CD4-positive, alpha-beta memory T cell (primary cell): ENCODE measurements around the gene TRABD2B. TPM values are rescaled to one million over a fixed set of nuclear protein-coding genes. Genes with fewer than 3 reads are reported as not detected.

ENCODE experiments used
- CTCF ChIA-PET: fragments of 350-600 bp; sonication (Branson Sonifier 250); formaldehyde crosslinking; loops from one replicate; lab custom pipeline; 2021; ENCODE audit warnings: inconsistent platforms; ENCODE audit not compliant: partially characterized antibody; lab: Charles Lee
- POLR2A ChIA-PET: fragments of 350-600 bp; sonication (Branson Sonifier 250); formaldehyde crosslinking; loops from one replicate; lab custom pipeline; 2021; ENCODE audit not compliant: partially characterized antibody; lab: Charles Lee
- DNase-seq, 5 donors: peaks; one replicate each; pipeline versions ENCODE4 v3.0.0 to v3.0.0-alpha.2; 2020 to 2022; ENCODE audit warnings: mixed read lengths in 1 of 5
- H3K27ac ChIP-seq: one replicate; pipeline ENCODE4 v1.7.0; 2013; ENCODE audit warnings: low read depth, low read length
- H3K27me3 ChIP-seq: 2 replicates; pipeline ENCODE4 v1.7.0; 2013; ENCODE audit warnings: mild to moderate bottlenecking, low read length, moderate library complexity; ENCODE audit not compliant: insufficient read depth
- H3K36me3 ChIP-seq: 2 replicates; pipeline ENCODE4 v1.7.0; 2013; ENCODE audit warnings: mild to moderate bottlenecking, low read length, moderate library complexity; ENCODE audit not compliant: insufficient read depth
- H3K4me1 ChIP-seq: 2 replicates; pipeline ENCODE4 v1.7.0; 2013; ENCODE audit warnings: mild to moderate bottlenecking, low read length, moderate library complexity; ENCODE audit not compliant: insufficient read depth
- H3K4me3 ChIP-seq, 2 donors: one replicate each; pipeline ENCODE4 v1.7.0; 2013; ENCODE audit warnings: low read length in 2 of 2, mild to moderate bottlenecking in 1 of 2
- H3K9me3 ChIP-seq, 2 donors: one replicate each; pipeline ENCODE4 v1.7.0; 2013; ENCODE audit warnings: low read length in 2 of 2, control low read depth in 1 of 2; ENCODE audit not compliant: control insufficient read depth in 1 of 2
- H3K27ac Mint-ChIP-seq, 7 donors: one replicate each; pipeline ENCODE4 v1.8.0; 2020 to 2021; ENCODE audit warnings: mixed read lengths in 7 of 7, mild to moderate bottlenecking in 6 of 7, inconsistent platforms in 3 of 7, moderate library complexity in 3 of 7
- H3K27me3 Mint-ChIP-seq, 2 donors: one replicate each; pipeline ENCODE4 v1.8.0; 2020 to 2021; ENCODE audit warnings: mixed read lengths in 2 of 2
- H3K36me3 Mint-ChIP-seq, 2 donors: one replicate each; pipeline ENCODE4 v1.8.0; 2020 to 2021; ENCODE audit warnings: mixed read lengths in 2 of 2, inconsistent platforms in 1 of 2, mild to moderate bottlenecking in 1 of 2
- H3K4me1 Mint-ChIP-seq, 4 donors: one replicate each; pipeline ENCODE4 v1.8.0; 2020 to 2021; ENCODE audit warnings: mixed read lengths in 4 of 4, mild to moderate bottlenecking in 1 of 4
- H3K4me3 Mint-ChIP-seq, 8 donors: one replicate each; pipeline ENCODE4 v1.8.0; 2020 to 2021; ENCODE audit warnings: mixed read lengths in 8 of 8, mild to moderate bottlenecking in 7 of 8, moderate library complexity in 6 of 8, inconsistent platforms in 3 of 8
- H3K9me3 Mint-ChIP-seq, 8 donors: one replicate each; pipeline ENCODE4 v1.8.0; 2020 to 2021; ENCODE audit warnings: mixed read lengths in 8 of 8, mild to moderate bottlenecking in 5 of 8, inconsistent platforms in 3 of 8, moderate library complexity in 1 of 8
- intact Hi-C: fragments of 100-400 bp; cut with micrococcal nuclease; formaldehyde crosslinking; loops from one replicate; pipeline ENCODE4 v1.15.1; 2023
- polyA plus RNA-seq, 2 donors: library from polyadenylated mRNA; unstranded; fragments of 300-500 nt; fragmentation: Illumina TruSeq; gene quantifications; one replicate each; pipeline ENCODE4 v1.2.3, GENCODE V29; 2021
- total RNA-seq, 2 experiments: library from RNA; stranded (reverse); gene quantifications; one replicate each; pipeline ENCODE4 v1.2.3, GENCODE V29; 2021

TRABD2B gene
- total and polyA plus RNA-seq, 4 experiments from 2014 or later: not detected

DNA sequence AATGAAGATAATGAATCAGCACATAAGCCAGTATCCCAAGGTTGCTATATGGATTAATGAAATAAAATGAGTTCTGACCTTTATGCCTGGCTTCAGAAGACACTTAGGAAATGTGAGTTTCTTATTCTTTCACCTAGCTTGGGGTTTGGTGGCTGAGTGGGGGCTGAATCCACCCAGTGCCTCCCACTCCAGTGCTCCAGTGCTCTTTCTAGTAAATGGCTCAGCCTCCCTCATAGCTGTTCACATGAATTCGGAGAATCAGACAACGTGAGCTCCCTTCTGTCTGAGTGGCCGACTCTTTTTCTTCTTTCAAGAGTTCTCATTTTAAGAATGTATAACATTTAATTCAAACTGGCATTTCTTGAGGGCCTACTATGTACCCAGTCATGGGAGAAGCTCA lies 43.5 kb downstream of the TRABD2B start:
- Histone ChIP-seq H3K27ac (no peak overlapping the region), H3K4me3 (no peak overlapping the region), H3K9me3 (no peaks in the 10 kb centered on the region), H3K27me3 (no peaks in the 10 kb centered on the region), H3K36me3 (no peaks in the 10 kb centered on the region), H3K4me1 (no peaks in the 10 kb centered on the region)
- no peak for DNase-seq
- no peaks in the 10 kb centered on the region for H3K36me3 Mint-ChIP-seq
- H3K9me3 Mint-ChIP-seq: peaks cover 0 to 5% (median 2%) of the 10 kb centered on the region in 8 donors
- ChIA-PET CTCF (interaction anchor here (1.7 kb wide), 1 partner anchor 44 kb away, joined by 6 read pairs; the partner anchor contains the start of gene TRABD2B), POLR2A (no interaction called here)
- H3K27me3 Mint-ChIP-seq: peaks cover 10 to 14% of the 10 kb centered on the region in 2 donors
- H3K4me1 Mint-ChIP-seq: no peaks in the 10 kb centered on the region
- H3K27ac Mint-ChIP-seq: no peak overlapping the region
- intact Hi-C loops: no loop called here
- no peak overlapping the region for H3K4me3 Mint-ChIP-seq

DNA sequence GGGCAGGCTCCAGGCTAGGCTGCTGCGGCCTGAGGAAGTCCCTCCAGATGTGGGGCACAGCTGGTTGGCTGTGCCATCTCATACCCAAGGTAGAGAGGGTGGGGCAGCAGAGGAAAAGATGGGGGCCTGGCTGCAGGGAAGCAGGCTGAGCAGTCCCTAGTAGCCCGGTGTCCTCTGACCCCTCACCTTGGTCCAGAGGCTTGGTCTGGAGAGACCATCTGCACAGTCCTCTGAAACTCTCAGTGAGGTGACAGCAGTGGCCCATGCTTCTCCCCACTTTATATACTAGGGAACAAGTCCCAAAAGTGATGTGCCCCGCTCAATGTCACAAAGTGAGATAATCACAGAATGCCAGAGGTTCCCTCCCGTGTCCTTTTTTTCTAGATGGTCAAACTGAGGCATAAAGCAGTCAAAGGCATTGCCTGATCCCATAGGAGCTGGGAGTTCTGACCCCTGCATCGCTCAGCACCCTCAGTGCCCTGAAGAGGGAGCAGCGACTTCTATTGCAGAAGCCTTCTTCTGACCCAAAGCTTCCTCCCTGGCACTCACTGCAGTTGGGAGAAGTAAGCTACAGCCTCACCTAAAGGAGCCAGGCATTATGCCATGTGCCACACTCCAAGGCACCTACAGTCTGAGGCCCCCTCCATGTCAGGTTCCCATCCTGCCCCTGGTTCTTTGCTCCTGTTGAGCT lies 45.5 kb downstream of the TRABD2B start:
- H3K36me3 Mint-ChIP-seq: no peaks in the 10 kb centered on the region
- no peaks in the 10 kb centered on the region for H3K4me1 Mint-ChIP-seq
- H3K4me3 Mint-ChIP-seq: no peak overlapping the region
- H3K27ac Mint-ChIP-seq: no peak overlapping the region
- ChIA-PET CTCF (no interaction called here), POLR2A (no interaction called here)
- H3K4me3 ChIP-seq: no peak overlapping the region
- peaks cover 0 to 5% (median under 1%) of the 10 kb centered on the region in 8 donors for H3K9me3 Mint-ChIP-seq
- no peaks in the 10 kb centered on the region for H3K9me3 ChIP-seq
- no peak overlapping the region for H3K27ac ChIP-seq
- H3K27me3 ChIP-seq: no peaks in the 10 kb centered on the region
- no peaks in the 10 kb centered on the region for H3K36me3 ChIP-seq
- DNase-seq: no peak
- H3K4me1 ChIP-seq: no peaks in the 10 kb centered on the region
- intact Hi-C loops: no loop called here
- H3K27me3 Mint-ChIP-seq: peaks cover 11 to 12% of the 10 kb centered on the region in 2 donors

DNA sequence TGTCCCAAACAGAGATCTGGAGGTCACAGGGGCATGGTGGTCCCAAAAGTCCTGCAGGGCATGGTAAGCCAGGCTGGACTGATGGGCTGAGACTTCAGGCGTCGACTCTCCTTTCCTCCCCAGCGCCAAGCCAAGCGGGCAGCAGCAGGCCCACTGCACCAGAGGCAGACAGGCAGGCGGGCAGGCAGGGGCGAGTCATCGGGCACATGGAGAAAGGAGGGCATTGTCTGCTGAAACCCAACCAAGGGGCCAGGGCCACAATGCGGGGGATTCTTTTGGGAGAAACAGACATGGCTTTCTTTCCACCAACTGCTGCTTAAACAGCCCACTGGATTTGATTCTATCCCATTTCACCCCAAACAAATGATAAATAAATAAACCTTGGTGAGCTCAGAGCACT lies 46.2 kb downstream of the TRABD2B start:
- intact Hi-C loops: no loop called here
- Histone ChIP-seq H3K4me3 (no peak overlapping the region), H3K4me1 (no peaks in the 10 kb centered on the region), H3K27me3 (no peaks in the 10 kb centered on the region), H3K27ac (no peak overlapping the region), H3K9me3 (no peaks in the 10 kb centered on the region), H3K36me3 (no peaks in the 10 kb centered on the region)
- peaks cover 0 to 5% (median under 1%) of the 10 kb centered on the region in 8 donors for H3K9me3 Mint-ChIP-seq
- ChIA-PET POLR2A (no interaction called here), CTCF (no interaction called here)
- H3K4me1 Mint-ChIP-seq: no peaks in the 10 kb centered on the region
- no peak for DNase-seq
- peaks cover 11% of the 10 kb centered on the region in 2 donors for H3K27me3 Mint-ChIP-seq
- no peak overlapping the region for H3K27ac Mint-ChIP-seq
- no peaks in the 10 kb centered on the region for H3K36me3 Mint-ChIP-seq
- no peak overlapping the region for H3K4me3 Mint-ChIP-seq

DNA sequence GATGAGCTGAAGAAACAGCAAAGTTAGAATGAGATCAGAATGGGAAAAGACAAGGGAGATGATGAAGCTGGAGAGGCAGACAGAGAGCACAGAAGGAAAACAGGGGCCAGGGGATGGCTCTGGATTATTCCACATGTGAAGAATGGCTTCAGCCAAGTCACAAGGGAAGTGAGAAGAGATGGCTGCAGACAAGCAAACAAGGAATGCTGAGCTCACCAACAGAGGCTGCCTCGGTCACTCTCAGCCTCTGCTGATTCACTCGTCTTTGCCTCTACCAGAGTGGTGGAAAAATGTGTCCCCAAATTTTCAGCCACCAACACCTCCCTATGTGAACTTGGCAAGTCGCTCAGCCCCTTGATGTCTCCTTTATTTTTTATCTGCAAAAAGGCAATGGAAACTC lies 46.7 kb downstream of the TRABD2B start:
- Mint-ChIP-seq H3K36me3 (no peaks in the 10 kb centered on the region), H3K4me1 (no peaks in the 10 kb centered on the region), H3K27ac (peak overlapping the region in 1 of 7 donors; percentile 14), H3K27me3 (peaks cover 7 to 9% of the 10 kb centered on the region in 2 donors), H3K4me3 (no peak overlapping the region), H3K9me3 (peaks cover 0 to 5% (median 0%) of the 10 kb centered on the region in 8 donors)
- no peaks in the 10 kb centered on the region for H3K9me3 ChIP-seq
- intact Hi-C loops: no loop called here
- ChIA-PET CTCF (no interaction called here), POLR2A (no interaction called here)
- no peaks in the 10 kb centered on the region for H3K36me3 ChIP-seq
- H3K4me3 ChIP-seq: no peak overlapping the region
- H3K27me3 ChIP-seq: no peaks in the 10 kb centered on the region
- H3K4me1 ChIP-seq: no peaks in the 10 kb centered on the region
- DNase-seq: no peak
- no peak overlapping the region for H3K27ac ChIP-seq

DNA sequence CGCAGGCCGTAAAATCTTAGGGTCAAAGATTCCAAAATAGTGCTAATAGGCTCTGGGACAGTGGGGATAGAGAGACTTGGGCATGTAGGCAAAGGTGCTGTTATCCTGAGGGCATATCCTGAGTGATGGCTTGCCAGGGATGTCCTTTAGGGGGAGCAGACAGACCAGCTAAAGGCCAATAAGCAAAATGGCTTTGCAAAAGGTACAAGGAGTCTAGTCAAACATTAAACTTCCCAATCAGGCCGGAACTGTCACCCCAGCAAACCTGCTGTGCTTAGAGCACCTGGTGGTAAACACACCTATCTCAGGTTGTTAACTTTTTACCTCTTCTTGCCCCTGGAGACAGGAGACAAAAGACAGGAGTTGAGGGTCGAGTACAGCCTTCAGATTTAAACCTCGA lies 49.1 kb downstream of the TRABD2B start:
- Mint-ChIP-seq H3K9me3 (no peaks in the 10 kb centered on the region), H3K27ac (no peak overlapping the region), H3K4me1 (no peaks in the 10 kb centered on the region), H3K36me3 (no peaks in the 10 kb centered on the region), H3K4me3 (no peak overlapping the region), H3K27me3 (peaks cover 3 to 4% of the 10 kb centered on the region in 2 donors)
- H3K9me3 ChIP-seq: no peaks in the 10 kb centered on the region
- no peak overlapping the region for H3K27ac ChIP-seq
- ChIA-PET POLR2A (no interaction called here), CTCF (no interaction called here)
- no peaks in the 10 kb centered on the region for H3K36me3 ChIP-seq
- no peaks in the 10 kb centered on the region for H3K4me1 ChIP-seq
- H3K4me3 ChIP-seq: no peak overlapping the region
- H3K27me3 ChIP-seq: no peaks in the 10 kb centered on the region
- DNase-seq: no peak
- intact Hi-C loops: no loop called here

DNA sequence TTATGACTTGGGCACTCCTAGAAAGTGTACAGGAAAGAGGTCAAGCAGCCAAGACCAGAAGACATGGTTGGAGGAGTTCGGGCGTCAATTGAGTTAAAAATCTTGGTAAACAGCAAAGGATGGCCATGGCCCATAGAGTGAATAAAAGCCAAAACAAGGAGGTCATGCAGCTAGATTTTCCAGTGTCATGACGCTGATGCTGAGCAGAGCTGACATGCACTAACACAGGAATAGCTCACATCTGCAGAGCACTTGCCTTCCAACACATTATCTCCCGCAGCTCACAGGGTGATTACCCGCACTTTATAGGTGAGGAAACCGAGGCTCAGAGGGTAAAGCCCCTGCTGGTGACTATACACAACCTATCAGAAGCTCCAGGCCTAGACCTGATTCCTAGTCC lies 49.7 kb downstream of the TRABD2B start:
- H3K9me3 Mint-ChIP-seq: no peaks in the 10 kb centered on the region
- Histone ChIP-seq H3K4me1 (no peaks in the 10 kb centered on the region), H3K27ac (no peak overlapping the region), H3K9me3 (no peaks in the 10 kb centered on the region), H3K36me3 (no peaks in the 10 kb centered on the region), H3K4me3 (no peak overlapping the region), H3K27me3 (no peaks in the 10 kb centered on the region)
- CTCF ChIA-PET: no interaction called here
- no peak overlapping the region for H3K27ac Mint-ChIP-seq
- no peaks in the 10 kb centered on the region for H3K36me3 Mint-ChIP-seq
- DNase-seq: no peak
- intact Hi-C loops: no loop called here
- H3K4me3 Mint-ChIP-seq: no peak overlapping the region
- no peaks in the 10 kb centered on the region for H3K4me1 Mint-ChIP-seq
- H3K27me3 Mint-ChIP-seq: peaks cover 3 to 4% of the 10 kb centered on the region in 2 donors
- POLR2A ChIA-PET: no interaction called here

DNA sequence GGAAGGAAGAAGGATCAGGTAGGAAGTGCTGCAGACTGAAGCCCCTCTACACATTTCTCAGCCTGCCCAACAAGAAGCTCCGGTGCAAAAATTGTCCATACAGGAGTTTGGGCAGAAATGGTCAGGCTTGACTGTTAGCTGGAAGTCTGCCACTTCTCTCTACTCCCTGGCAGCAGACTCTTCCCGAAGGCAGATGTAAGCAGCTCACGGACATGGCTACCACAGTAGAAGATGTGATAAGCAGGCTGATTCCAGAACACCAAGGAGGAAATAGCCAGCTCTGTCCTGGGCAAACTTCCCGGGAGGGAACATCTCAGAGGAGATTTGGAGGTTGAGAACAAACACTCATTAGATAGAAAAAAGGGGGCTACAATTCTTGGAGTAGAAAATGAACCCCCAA lies 52.6 kb downstream of the TRABD2B start:
- H3K9me3 Mint-ChIP-seq: no peaks in the 10 kb centered on the region
- CTCF ChIA-PET: no interaction called here

More for the DNA sequence above, 52.6 kb downstream of the TRABD2B start:
- Histone ChIP-seq H3K9me3 (no peaks in the 10 kb centered on the region), H3K4me3 (no peak overlapping the region), H3K27me3 (no peaks in the 10 kb centered on the region), H3K27ac (no peak overlapping the region), H3K36me3 (no peaks in the 10 kb centered on the region), H3K4me1 (no peaks in the 10 kb centered on the region)
- POLR2A ChIA-PET: no interaction called here
- DNase-seq: no peak
- Mint-ChIP-seq H3K27ac (no peak overlapping the region), H3K27me3 (peaks cover 5% of the 10 kb centered on the region in 2 donors), H3K4me3 (no peak overlapping the region), H3K36me3 (no peaks in the 10 kb centered on the region), H3K4me1 (no peaks in the 10 kb centered on the region)
- intact Hi-C loops: no loop called here
